Measurements from ENCODE around the gene CARD6. TPM values are rescaled to one million over a fixed set of nuclear protein-coding genes. Genes with fewer than 3 reads are reported as not detected.

The CARD6 gene
- total and polyA plus RNA-seq, 10 of the 15 experiments (the other 5 are each of a cell fraction or from before 2014, with no cell fraction given), result 0.29 to 1.2 (median 0.62) TPM

DNA sequence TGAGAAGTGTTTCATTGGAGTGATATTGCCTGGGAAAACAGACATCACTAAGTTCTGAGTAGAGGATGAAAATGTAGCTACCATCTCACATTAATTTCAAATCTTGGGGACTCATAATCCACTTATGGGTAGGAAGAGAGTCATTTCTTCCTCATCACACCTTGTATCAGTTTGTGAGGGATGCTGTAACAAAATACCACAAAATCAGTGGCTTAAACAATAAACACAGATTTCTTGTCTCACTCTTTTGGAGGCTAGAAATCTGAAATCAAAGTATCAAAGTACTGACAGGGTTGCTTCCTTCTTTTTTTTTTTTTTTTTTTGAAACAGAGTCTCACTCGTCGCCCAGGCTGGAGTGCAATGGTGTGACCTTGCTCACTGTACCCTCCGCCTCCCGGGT, 3.4 kb downstream of the CARD6 start (continued):
- TF ChIP-seq CTCF (IDR thresholded peaks at IDR 0.05 in 2 of 3, conservative IDR thresholded peaks at IDR 0.05 in 1 of 3; ENCODE audit: control insufficient read depth in 2 of 3, extremely low read depth in 1 of 3, insufficient read depth in 1 of 3, low read depth in 3 of 3, low read length in 3 of 3), result no peak
- TF ChIP-seq CUX1 (IDR thresholded peaks at IDR 0.05; ENCODE audit: insufficient replicate concordance, low read depth, low read length), result no peak
- no peak for TF ChIP-seq MYC (IDR thresholded peaks at IDR 0.05; ENCODE audit: insufficient read depth, insufficient read length, insufficient replicate concordance, low read length, severe bottlenecking)
- TF ChIP-seq HDGF (IDR thresholded peaks at IDR 0.05), result no peak
- TF ChIP-seq SP1 (IDR thresholded peaks at IDR 0.05; ENCODE audit: low read depth, low read length), result no peak
- TF ChIP-seq FOS (IDR thresholded peaks at IDR 0.05; ENCODE audit: borderline replicate concordance, extremely low read depth, insufficient read length), result no peak
- TF ChIP-seq NR2C2 (IDR thresholded peaks at IDR 0.05; ENCODE audit: borderline replicate concordance, control insufficient read depth, insufficient read length, low read depth), result no peak
- TF ChIP-seq HDAC2 (IDR thresholded peaks at IDR 0.05), result no peak

All from GM12878 (cell line).